ENCODE measurements around the gene FILIP1L. TPM values are rescaled to one million over a fixed set of nuclear protein-coding genes. Genes with fewer than 3 reads are reported as not detected.

The FILIP1L gene
- total RNA-seq, 1 experiment from 2014 or later = 0.07 TPM

GRCh38 chr3:99851955-99852354, 262.3 kb downstream of the FILIP1L start:
- Histone ChIP-seq H3K27me3 (ENCODE audit: insufficient read depth, low read length) (no peaks in the 10 kb centered on the region), H3T11ph (ENCODE audit: low read length) (no peak overlapping the region), H3K56ac (ENCODE audit: insufficient read length, low read depth, low read length) (no peak overlapping the region), H3K79me2 (ENCODE audit: insufficient read depth, low read length) (peaks cover 5% of the 10 kb centered on the region; the same call in 1 of the 2 replicates), H2BK15ac (ENCODE audit: low read depth, low read length) (no peak overlapping the region), H3K23ac (ENCODE audit: insufficient read length, low read depth, low read length) (no peak overlapping the region), H3K4ac (ENCODE audit: low read depth, low read length) (no peak overlapping the region), H4K20me1 (ENCODE audit: control insufficient read depth, insufficient read depth, insufficient read length) (no peaks in the 10 kb centered on the region), H3K27ac (ENCODE audit: insufficient read length, low read depth, low read length) (no peak overlapping the region), H3K9ac (ENCODE audit: extremely low read depth, insufficient read length, low read length) (no peak overlapping the region), H2AFZ (ENCODE audit: low read length) (no peak overlapping the region), H2BK20ac (ENCODE audit: low read depth, low read length, poor library complexity, severe bottlenecking) (no peak overlapping the region), H2BK5ac (ENCODE audit: insufficient read length, low read length) (no peak overlapping the region), H3K18ac (ENCODE audit: insufficient read length, low read depth, low read length) (no peak overlapping the region), H4K8ac (replicated peaks; ENCODE audit: insufficient read length, low read depth, low read length) (no peak overlapping the region), H3K79me1 (ENCODE audit: insufficient read depth, low read depth, low read length, poor library complexity, severe bottlenecking) (no peaks in the 10 kb centered on the region), H2BK12ac (ENCODE audit: insufficient read length, low read depth, low read length) (no peak overlapping the region), H3K4me2 (ENCODE audit: insufficient read depth, insufficient read length, low read length) (no peak overlapping the region), H4K5ac (ENCODE audit: insufficient read length, low read depth, low read length) (no peak overlapping the region), H3K9me3 (ENCODE audit: control insufficient read depth, low read depth, low read length) (no peaks in the 10 kb centered on the region), H2BK120ac (ENCODE audit: low read depth, low read length, poor library complexity, severe bottlenecking) (no peak overlapping the region), H2AK5ac (ENCODE audit: insufficient read length, low read length) (no peak overlapping the region), H3K4me1 (ENCODE audit: insufficient read depth, low read length) (peaks cover 9% of the 10 kb centered on the region; the same call in 1 of the 2 replicates), H3K23me2 (ENCODE audit: insufficient read length, low read depth, low read length, poor library complexity, severe bottlenecking) (no peaks in the 10 kb centered on the region), H3K14ac (ENCODE audit: insufficient read depth, low read length) (no peak overlapping the region), H4K91ac (ENCODE audit: insufficient read length, low read depth, low read length) (no peak overlapping the region)
- Mint-ChIP-seq H3K4me3 (no peak overlapping the region), H3K27ac (no peak overlapping the region), H3K27me3 (ENCODE audit: low read depth) (no peaks in the 10 kb centered on the region), H3K36me3 (ENCODE audit: insufficient read depth in 1 of 3, low read depth in 3 of 3) (no peaks in the 10 kb centered on the region), H3K4me1 (peaks cover 27 to 32% of the 10 kb centered on the region in 2 experiments), H3K9me3 (no peaks in the 10 kb centered on the region)
- DNase-seq = no peak
- WGBS (ENCODE audit: extremely low coverage, insufficient read length, low lambda C conversion rate) = no CpG with 5 or more reads among the region's 1 CpG
- TF ChIP-seq CTCF (conservative IDR thresholded peaks at IDR 0.05) = no peak
